Measurements from ENCODE around the gene PKNOX1.
"Not testable (repeated sequence)": the region's sequence is repeated elsewhere in the genome, so short reads cannot be mapped to it uniquely, and the experiment has no call there.

The PKNOX1 gene

GRCh38 chr21:42986125-42986783, 11.9 kb downstream of the PKNOX1 start:
- Histone ChIP-seq H3K9me3 (ENCODE audit: control insufficient read depth, low read length) (no peaks in the 10 kb centered on the region), H3K4me1 (ENCODE audit: control insufficient read depth, insufficient read depth, low read length, poor library complexity, severe bottlenecking) (peaks cover 3% of the 10 kb centered on the region), H3K27ac (ENCODE audit: low read depth, low read length, severe bottlenecking) (no peak overlapping the region), H3K4me3 (ENCODE audit: extremely low read depth, insufficient read depth, low read length, poor library complexity, severe bottlenecking) (no peak overlapping the region), H3K36me3 (ENCODE audit: control insufficient read depth, insufficient read depth, low read length) (no peaks in the 10 kb centered on the region)
- WGBS, 2 experiments (ENCODE audit: insufficient coverage in 2 of 2): 97 to 100% methylated on average over 4 to 6 of the region's 7 CpGs

DNA sequence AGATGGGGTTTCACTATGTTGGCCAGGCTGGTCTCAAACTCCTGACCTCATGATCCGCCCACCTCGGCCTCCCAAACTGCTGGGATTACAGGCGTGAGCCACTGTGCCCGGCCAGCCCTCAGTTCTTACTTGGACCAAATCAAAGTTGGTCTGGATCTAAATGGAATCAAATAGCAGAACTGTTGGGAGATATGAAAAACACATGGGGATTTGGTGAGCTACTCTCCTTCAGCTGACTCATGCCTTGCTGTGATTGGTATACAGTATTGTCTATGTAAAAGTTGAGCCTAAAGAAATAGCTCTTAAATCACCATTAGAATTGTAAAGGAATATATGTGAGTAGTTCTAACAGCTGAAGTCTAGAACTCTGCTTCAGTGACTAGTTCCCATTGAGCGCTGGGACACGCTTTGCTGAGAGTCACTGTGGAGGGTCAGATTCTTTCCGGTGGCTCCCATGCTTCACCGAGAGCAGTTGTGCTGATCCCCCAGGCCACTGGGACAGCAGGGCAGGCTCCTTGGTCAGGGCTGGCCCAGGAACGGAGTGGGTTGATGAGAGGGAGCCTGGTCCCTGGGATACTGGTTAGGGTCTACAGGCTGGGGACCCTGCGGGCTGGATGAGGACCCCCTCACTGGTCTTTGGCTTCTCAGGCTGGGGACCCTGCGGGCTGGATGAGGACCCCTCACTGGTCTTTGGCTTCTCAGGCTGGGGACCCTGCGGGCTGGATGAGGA, 14.0 kb downstream of the PKNOX1 start:
- peaks cover 17% of the 10 kb centered on the region for H3K4me1 ChIP-seq (ENCODE audit: control insufficient read depth, insufficient read depth, low read length, poor library complexity, severe bottlenecking)
- H3K9me3 ChIP-seq (ENCODE audit: control insufficient read depth, low read length): no peaks in the 10 kb centered on the region
- no peak overlapping the region for H3K4me3 ChIP-seq (ENCODE audit: extremely low read depth, insufficient read depth, low read length, poor library complexity, severe bottlenecking)
- H3K36me3 ChIP-seq (ENCODE audit: control insufficient read depth, insufficient read depth, low read length): peaks cover 5% of the 10 kb centered on the region
- WGBS, 2 experiments (ENCODE audit: insufficient coverage in 2 of 2): 95 to 97% methylated on average over 9 to 11 of the region's 12 CpGs
- no peak overlapping the region for H3K27ac ChIP-seq (ENCODE audit: low read depth, low read length, severe bottlenecking)

DNA sequence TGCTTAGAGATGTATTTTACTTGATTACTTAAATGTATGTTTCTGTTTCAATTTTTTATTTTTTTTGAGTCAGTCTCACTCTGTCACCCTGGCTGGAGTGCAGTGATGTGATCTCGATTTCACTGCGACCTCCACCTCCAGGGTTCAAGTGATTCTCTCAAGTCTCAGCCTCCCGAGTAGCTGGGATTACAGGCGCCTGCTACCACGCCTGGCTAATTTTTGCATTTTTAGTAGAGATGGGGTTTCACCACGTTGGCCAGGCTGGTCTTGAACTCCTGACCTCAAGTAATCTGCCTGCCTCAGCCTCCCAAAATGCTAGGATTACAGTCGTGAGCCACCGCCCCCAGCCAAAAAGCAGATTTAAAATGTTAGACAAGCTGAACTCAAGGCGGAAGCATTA, 15.0 kb downstream of the PKNOX1 start:
- not testable (repeated sequence) for H3K9me3 ChIP-seq (ENCODE audit: control insufficient read depth, low read length); H3K36me3 ChIP-seq (ENCODE audit: control insufficient read depth, insufficient read depth, low read length); H3K4me3 ChIP-seq (ENCODE audit: extremely low read depth, insufficient read depth, low read length, poor library complexity, severe bottlenecking); H3K27ac ChIP-seq (ENCODE audit: low read depth, low read length, severe bottlenecking)
- peaks cover 18% of the 10 kb centered on the region for H3K4me1 ChIP-seq (ENCODE audit: control insufficient read depth, insufficient read depth, low read length, poor library complexity, severe bottlenecking)
- 89 to 93% methylated on average over 4 to 8 of the region's 9 CpGs for WGBS, 2 experiments (ENCODE audit: insufficient coverage in 2 of 2)

GRCh38 chr21:42989816-42990650, 15.7 kb downstream of the PKNOX1 start:
- Histone ChIP-seq H3K9me3 (ENCODE audit: control insufficient read depth, low read length) (no peaks in the 10 kb centered on the region), H3K27ac (ENCODE audit: low read depth, low read length, severe bottlenecking) (no peak overlapping the region), H3K4me1 (ENCODE audit: control insufficient read depth, insufficient read depth, low read length, poor library complexity, severe bottlenecking) (peaks cover 18% of the 10 kb centered on the region), H3K36me3 (ENCODE audit: control insufficient read depth, insufficient read depth, low read length) (peaks cover 5% of the 10 kb centered on the region), H3K4me3 (ENCODE audit: extremely low read depth, insufficient read depth, low read length, poor library complexity, severe bottlenecking) (no peak overlapping the region)
- WGBS, 2 experiments (ENCODE audit: insufficient coverage in 2 of 2): 80 to 100% methylated on average over 1 to 3 of the region's 10 CpGs

- peaks cover 3% of the 10 kb centered on the region for H3K9me3 ChIP-seq (ENCODE audit: control insufficient read depth, low read length)
- no peak overlapping the region for H3K4me3 ChIP-seq (ENCODE audit: extremely low read depth, insufficient read depth, low read length, poor library complexity, severe bottlenecking)
- peaks cover 21% of the 10 kb centered on the region for H3K4me1 ChIP-seq (ENCODE audit: control insufficient read depth, insufficient read depth, low read length, poor library complexity, severe bottlenecking)
- H3K27ac ChIP-seq (ENCODE audit: low read depth, low read length, severe bottlenecking): peak overlapping the region; percentile 95
- 79 to 83% methylated on average over 13 to 15 of the region's 16 CpGs for WGBS, 2 experiments (ENCODE audit: insufficient coverage in 2 of 2)
- peaks cover 5% of the 10 kb centered on the region for H3K36me3 ChIP-seq (ENCODE audit: control insufficient read depth, insufficient read depth, low read length)
Measured at GRCh38 chr21:42991992-42992740, 17.8 kb downstream of the PKNOX1 start.

DNA sequence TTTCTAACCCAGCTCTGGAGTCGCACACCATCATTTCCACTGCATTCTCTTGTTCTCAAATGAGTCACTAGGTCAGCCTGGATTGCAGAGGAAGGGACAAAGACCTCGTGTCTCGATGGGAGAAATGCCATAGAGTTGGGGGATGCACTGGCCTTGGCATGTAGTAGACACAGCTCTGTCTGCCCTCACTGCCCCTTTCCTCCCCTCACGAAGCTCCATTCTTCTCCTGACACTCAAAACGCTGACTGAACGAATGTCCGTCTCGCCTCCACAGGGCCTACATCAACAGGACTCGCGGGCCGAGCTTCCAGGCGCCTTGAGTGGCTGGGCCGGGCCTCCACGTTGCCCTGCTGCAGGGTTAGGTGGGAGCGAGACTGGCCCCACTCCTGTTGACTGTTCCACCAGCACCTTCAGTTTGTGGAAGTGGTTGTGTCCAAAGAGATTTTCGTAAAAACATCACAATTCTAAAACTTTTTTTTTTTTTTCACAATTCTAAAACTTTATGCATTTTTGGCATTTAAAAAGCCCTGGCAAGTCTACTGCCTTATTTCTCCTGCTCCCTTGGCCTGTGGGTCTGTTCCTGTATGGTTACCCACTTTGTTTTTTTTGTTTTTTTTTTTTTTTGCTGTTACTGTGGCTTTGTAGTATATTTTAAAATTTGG, 18.8 kb downstream of the PKNOX1 start:
- 95% methylated on average over 9 to 11 of the region's 16 CpGs for WGBS, 2 experiments (ENCODE audit: insufficient coverage in 2 of 2)
- Histone ChIP-seq H3K4me1 (ENCODE audit: control insufficient read depth, insufficient read depth, low read length, poor library complexity, severe bottlenecking) (peaks cover 22% of the 10 kb centered on the region), H3K27ac (ENCODE audit: low read depth, low read length, severe bottlenecking) (peak overlapping the region; percentile 95)

DNA sequence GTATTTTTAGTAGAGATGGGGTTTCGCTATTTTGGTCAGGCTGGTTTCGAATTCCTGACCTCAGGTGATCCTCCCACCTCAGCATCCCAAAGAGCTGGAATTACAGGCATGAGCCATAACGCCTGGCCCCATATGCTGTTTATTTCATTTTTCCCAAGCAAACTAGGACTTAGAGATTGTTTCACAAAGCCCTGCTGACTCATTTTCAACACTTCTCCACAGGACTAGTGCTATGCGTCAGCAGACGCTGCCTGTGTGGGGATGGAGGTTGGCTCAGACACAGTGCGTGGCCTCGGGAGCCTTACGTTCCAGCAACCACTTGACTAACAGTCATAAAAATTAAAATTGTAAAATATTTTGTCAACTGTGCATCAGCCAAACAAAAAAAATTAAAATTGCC, 22.7 kb downstream of the PKNOX1 start:
- Histone ChIP-seq H3K27ac (ENCODE audit: low read depth, low read length, severe bottlenecking) (no peak overlapping the region), H3K9me3 (ENCODE audit: control insufficient read depth, low read length) (peaks cover 21% of the 10 kb centered on the region), H3K36me3 (ENCODE audit: control insufficient read depth, insufficient read depth, low read length) (peaks cover 5% of the 10 kb centered on the region), H3K4me3 (ENCODE audit: extremely low read depth, insufficient read depth, low read length, poor library complexity, severe bottlenecking) (no peak overlapping the region), H3K4me1 (ENCODE audit: control insufficient read depth, insufficient read depth, low read length, poor library complexity, severe bottlenecking) (peaks cover 18% of the 10 kb centered on the region)
- 80 to 100% methylated on average over 1 to 2 of the region's 8 CpGs for WGBS, 2 experiments (ENCODE audit: insufficient coverage in 2 of 2)

More for the DNA sequence above, 18.8 kb downstream of the PKNOX1 start:
- peaks cover 13% of the 10 kb centered on the region for H3K9me3 ChIP-seq (ENCODE audit: control insufficient read depth, low read length)
- H3K36me3 ChIP-seq (ENCODE audit: control insufficient read depth, insufficient read depth, low read length): peaks cover 5% of the 10 kb centered on the region
- H3K4me3 ChIP-seq (ENCODE audit: extremely low read depth, insufficient read depth, low read length, poor library complexity, severe bottlenecking): no peak overlapping the region

DNA sequence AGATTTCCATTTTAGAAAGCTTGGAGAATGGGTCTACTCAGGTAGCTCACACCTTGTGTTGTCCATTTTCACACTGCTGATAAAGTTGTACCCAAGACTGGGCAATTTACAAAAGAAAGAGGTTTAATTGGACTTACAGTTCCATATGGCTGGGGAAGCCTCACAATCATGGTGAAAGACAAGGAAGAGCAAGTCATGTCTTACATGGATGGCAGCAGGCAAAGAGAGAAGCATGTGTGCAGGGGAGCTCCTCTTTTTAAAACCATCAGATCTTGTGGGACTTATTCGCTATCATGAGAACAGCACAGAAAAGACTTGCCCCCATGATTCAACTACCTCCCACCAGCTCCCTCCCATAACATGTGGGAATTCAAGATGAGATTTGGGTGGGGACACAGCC, 23.6 kb downstream of the PKNOX1 start:
- no CpG with 5 or more reads among the region's 1 CpG for WGBS, 2 experiments (ENCODE audit: insufficient coverage in 2 of 2)
- H3K4me3 ChIP-seq (ENCODE audit: extremely low read depth, insufficient read depth, low read length, poor library complexity, severe bottlenecking); H3K36me3 ChIP-seq (ENCODE audit: control insufficient read depth, insufficient read depth, low read length); H3K27ac ChIP-seq (ENCODE audit: low read depth, low read length, severe bottlenecking): not testable (repeated sequence)
- Histone ChIP-seq H3K9me3 (ENCODE audit: control insufficient read depth, low read length) (peaks cover 21% of the 10 kb centered on the region), H3K4me1 (ENCODE audit: control insufficient read depth, insufficient read depth, low read length, poor library complexity, severe bottlenecking) (peaks cover 10% of the 10 kb centered on the region)

DNA sequence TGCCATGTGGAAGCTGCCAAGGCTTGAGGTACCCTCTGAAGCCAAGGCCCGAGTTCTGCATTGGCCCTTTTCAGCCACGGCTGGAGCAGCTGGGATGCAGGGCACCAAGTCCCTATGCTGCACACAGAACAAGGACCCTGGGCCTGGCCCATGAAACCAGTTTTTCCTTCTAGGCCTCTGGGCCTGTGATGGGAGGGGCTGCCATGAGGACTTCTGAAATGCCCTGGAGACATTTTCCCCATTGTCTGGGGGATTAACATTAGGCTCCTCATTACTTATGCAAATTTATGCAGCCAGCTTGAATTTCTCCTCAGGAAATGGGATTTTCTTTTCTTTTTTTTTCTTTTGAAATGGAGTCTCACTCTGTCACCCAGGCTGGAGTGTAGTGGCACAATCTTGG, 24.8 kb downstream of the PKNOX1 start:
- WGBS, 2 experiments (ENCODE audit: insufficient coverage in 2 of 2): 82 to 83% methylated on average over 2 of the region's 2 CpGs
- H3K27ac ChIP-seq (ENCODE audit: low read depth, low read length, severe bottlenecking); H3K4me1 ChIP-seq (ENCODE audit: control insufficient read depth, insufficient read depth, low read length, poor library complexity, severe bottlenecking); H3K36me3 ChIP-seq (ENCODE audit: control insufficient read depth, insufficient read depth, low read length); H3K4me3 ChIP-seq (ENCODE audit: extremely low read depth, insufficient read depth, low read length, poor library complexity, severe bottlenecking): not testable (repeated sequence)
- peaks cover 21% of the 10 kb centered on the region for H3K9me3 ChIP-seq (ENCODE audit: control insufficient read depth, low read length)

DNA sequence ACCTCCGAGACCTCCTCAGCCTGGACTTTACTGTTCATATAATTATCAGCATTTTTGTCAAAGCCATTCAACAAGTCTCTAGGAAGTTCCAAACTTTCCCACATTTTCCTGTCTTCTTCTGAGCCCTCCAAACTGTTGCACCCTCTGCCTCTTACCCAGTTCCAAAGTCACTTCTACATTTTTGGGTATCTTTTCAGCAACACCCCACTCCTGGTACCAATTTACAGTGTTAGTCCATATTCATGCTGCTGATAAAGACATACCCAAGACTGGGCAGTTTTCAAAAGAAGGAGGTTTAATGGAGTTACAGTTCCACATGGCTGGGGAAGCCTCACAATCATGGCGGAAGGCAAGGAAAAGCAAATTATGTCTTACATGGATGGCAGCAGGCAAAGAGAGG, 25.7 kb downstream of the PKNOX1 start:
- not testable (repeated sequence) for H3K27ac ChIP-seq (ENCODE audit: low read depth, low read length, severe bottlenecking); H3K4me3 ChIP-seq (ENCODE audit: extremely low read depth, insufficient read depth, low read length, poor library complexity, severe bottlenecking); H3K36me3 ChIP-seq (ENCODE audit: control insufficient read depth, insufficient read depth, low read length); H3K4me1 ChIP-seq (ENCODE audit: control insufficient read depth, insufficient read depth, low read length, poor library complexity, severe bottlenecking)
- peaks cover 21% of the 10 kb centered on the region for H3K9me3 ChIP-seq (ENCODE audit: control insufficient read depth, low read length)
- WGBS, 2 experiments (ENCODE audit: insufficient coverage in 2 of 2): 89 to 97% methylated on average over 2 of the region's 2 CpGs

Data from mesodermal cell (in vitro differentiated cells).